ENCODE results near the gene ALG9.

The ALG9 gene

GRCh38 chr11:111749646-111750045 is 121.7 kb downstream of the ALG9 start:
- no peak overlapping the region for H3K4me3 ChIP-seq (ENCODE audit: low read depth, low read length)
- TF ChIP-seq, protein P1, sequence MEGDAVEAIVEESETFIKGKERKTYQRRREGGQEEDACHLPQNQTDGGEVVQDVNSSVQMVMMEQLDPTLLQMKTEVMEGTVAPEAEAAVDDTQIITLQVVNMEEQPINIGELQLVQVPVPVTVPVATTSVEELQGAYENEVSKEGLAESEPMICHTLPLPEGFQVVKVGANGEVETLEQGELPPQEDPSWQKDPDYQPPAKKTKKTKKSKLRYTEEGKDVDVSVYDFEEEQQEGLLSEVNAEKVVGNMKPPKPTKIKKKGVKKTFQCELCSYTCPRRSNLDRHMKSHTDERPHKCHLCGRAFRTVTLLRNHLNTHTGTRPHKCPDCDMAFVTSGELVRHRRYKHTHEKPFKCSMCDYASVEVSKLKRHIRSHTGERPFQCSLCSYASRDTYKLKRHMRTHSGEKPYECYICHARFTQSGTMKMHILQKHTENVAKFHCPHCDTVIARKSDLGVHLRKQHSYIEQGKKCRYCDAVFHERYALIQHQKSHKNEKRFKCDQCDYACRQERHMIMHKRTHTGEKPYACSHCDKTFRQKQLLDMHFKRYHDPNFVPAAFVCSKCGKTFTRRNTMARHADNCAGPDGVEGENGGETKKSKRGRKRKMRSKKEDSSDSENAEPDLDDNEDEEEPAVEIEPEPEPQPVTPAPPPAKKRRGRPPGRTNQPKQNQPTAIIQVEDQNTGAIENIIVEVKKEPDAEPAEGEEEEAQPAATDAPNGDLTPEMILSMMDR (IDR thresholded peaks at IDR 0.05; ENCODE audit: low read depth, low read length, missing control alignments), result no peak
- DNase-seq (ENCODE audit: low read depth), result no peak

GRCh38 chr11:111748035-111748804 is 123.2 kb downstream of the ALG9 start:
- DNase-seq (ENCODE audit: low read depth), result no peak
- TF ChIP-seq, protein P1 (IDR thresholded peaks at IDR 0.05; ENCODE audit: low read depth, low read length, missing control alignments), result no peak
- no peak overlapping the region for H3K4me3 ChIP-seq (ENCODE audit: low read depth, low read length)

GRCh38 chr11:111745719-111746504 is 125.5 kb downstream of the ALG9 start:
- TF ChIP-seq, protein P1 (IDR thresholded peaks at IDR 0.05; ENCODE audit: low read depth, low read length, missing control alignments), result no peak
- no peak for DNase-seq (ENCODE audit: low read depth)
- H3K4me3 ChIP-seq (ENCODE audit: low read depth, low read length), result no peak overlapping the region

GRCh38 chr11:111743700-111744099 is 127.7 kb downstream of the ALG9 start:
- H3K4me3 ChIP-seq (ENCODE audit: low read depth, low read length), result no peak overlapping the region
- TF ChIP-seq, protein P1 (IDR thresholded peaks at IDR 0.05; ENCODE audit: low read depth, low read length, missing control alignments), result no peak
- DNase-seq (ENCODE audit: low read depth), result no peak

DNA sequence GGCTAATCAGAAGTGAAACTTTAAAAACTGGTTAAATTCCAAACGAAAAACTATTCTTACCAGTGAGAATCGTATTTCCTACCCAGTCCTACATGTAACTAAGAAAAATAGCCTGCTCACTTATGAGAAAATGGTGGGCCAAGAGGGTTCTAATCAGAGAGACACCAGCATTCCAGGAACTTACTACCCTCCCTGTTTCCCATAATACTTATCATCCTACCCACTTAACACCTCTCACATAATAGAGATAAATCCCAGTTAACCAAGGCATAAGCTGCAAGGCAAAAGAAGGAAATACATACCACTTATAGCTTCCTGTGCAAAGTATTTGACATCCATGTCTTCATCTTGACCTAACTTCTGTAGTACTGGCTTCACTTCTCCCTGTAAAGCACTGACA is 129.6 kb downstream of the ALG9 start:
- DNase-seq (ENCODE audit: low read depth), result no peak
- H3K4me3 ChIP-seq (ENCODE audit: low read depth, low read length), result no peak overlapping the region
- TF ChIP-seq, protein P1 (IDR thresholded peaks at IDR 0.05; ENCODE audit: low read depth, low read length, missing control alignments), result no peak

- TF ChIP-seq, protein P1 (IDR thresholded peaks at IDR 0.05; ENCODE audit: low read depth, low read length, missing control alignments), result no peak
- H3K4me3 ChIP-seq (ENCODE audit: low read depth, low read length), result no peak overlapping the region
- DNase-seq (ENCODE audit: low read depth), result no peak
Observed at GRCh38 chr11:111739299-111739698, 132.1 kb downstream of the ALG9 start.
